Activated naive CD4-positive, alpha-beta T cell treated with anti-CD3 and anti-CD28 coated beads for 36 hours (primary cell): ENCODE data around the gene ACSM4. TPM values are rescaled to one million over a fixed set of nuclear protein-coding genes. Genes with fewer than 3 reads are reported as not detected.

Source experiments
- total RNA-seq, 2 experiments: library from RNA; stranded (reverse); gene quantifications; one replicate each; pipeline ENCODE4 v1.2.3, GENCODE V29; 2021

ACSM4 gene
- total RNA-seq, 2 experiments from 2014 or later: not detected

Other genes starting within 250 kb of the ACSM4 start
- 1 to 10 TPM; 2.2 to 3.1 TPM for gene C1S, start 243.4 kb upstream of the ACSM4 start, total RNA-seq
- gene C1R, start 211.6 kb upstream of the ACSM4 start, total RNA-seq: 1 to 10 TPM; 1.4 to 1.5 TPM
- gene C1RL, start 194.9 kb upstream of the ACSM4 start, total RNA-seq: 10 to 100 TPM; 10.3 to 11.5 TPM
- under 1 TPM in 1 of 2 experiments, not detected in 1; 0.57 TPM for gene RBP5, start 175.2 kb upstream of the ACSM4 start, total RNA-seq
- 10 to 100 TPM; 18.3 to 21.8 TPM for gene CLSTN3, start 173.7 kb upstream of the ACSM4 start, total RNA-seq
- 10 to 100 TPM; 29.7 to 30.9 TPM for gene PEX5, start 114.4 kb upstream of the ACSM4 start, total RNA-seq
- not detected for gene CD163L1, start 140.1 kb downstream of the ACSM4 start, total RNA-seq
- gene CD163, start 199.7 kb downstream of the ACSM4 start, total RNA-seq: not detected